ENCODE data around the gene POGK.

POGK gene

GRCh38 chr1:166882893-166883292, 43.6 kb downstream of the POGK start:
- no peaks in the 10 kb centered on the region for H3K27me3 ChIP-seq (ENCODE audit: low read depth, low read length)
- H2AFZ ChIP-seq (ENCODE audit: low read depth, low read length) = no peak overlapping the region
- no peaks in the 10 kb centered on the region for H3K36me3 ChIP-seq (replicated peaks; ENCODE audit: low read depth, low read length)

GRCh38 chr1:166884040-166884642, 44.9 kb downstream of the POGK start:
- no peaks in the 10 kb centered on the region for H3K9me3 ChIP-seq (ENCODE audit: insufficient read depth, low read length)
- no peak overlapping the region for H3K4me2 ChIP-seq (ENCODE audit: low read length)
- no peaks in the 10 kb centered on the region for H4K20me1 ChIP-seq (ENCODE audit: insufficient read depth, low read length)
- H3K27me3 ChIP-seq (ENCODE audit: low read depth, low read length) = no peaks in the 10 kb centered on the region
- H3K36me3 ChIP-seq (replicated peaks; ENCODE audit: low read depth, low read length) = no peaks in the 10 kb centered on the region
- H2AFZ ChIP-seq (ENCODE audit: low read depth, low read length) = no peak overlapping the region
- no peaks in the 10 kb centered on the region for H3K79me2 ChIP-seq (ENCODE audit: low read length)
- H3K9ac ChIP-seq (ENCODE audit: low read length) = no peak overlapping the region
- no peak overlapping the region for H3K27ac ChIP-seq (ENCODE audit: low read length)
- H3K4me3 ChIP-seq (ENCODE audit: low read length) = no peak overlapping the region
- no peaks in the 10 kb centered on the region for H3K4me1 ChIP-seq (ENCODE audit: low read length)
- TF ChIP-seq EZH2phosphoT487 (IDR thresholded peaks at IDR 0.05; ENCODE audit: low read depth) (no peak), CTCF (IDR thresholded peaks at IDR 0.05; ENCODE audit: low read depth, low read length) (no peak)

More at GRCh38 chr1:166882893-166883292, 43.6 kb downstream of the POGK start:
- no peaks in the 10 kb centered on the region for H3K79me2 ChIP-seq (ENCODE audit: low read length)
- H4K20me1 ChIP-seq (ENCODE audit: insufficient read depth, low read length) = no peaks in the 10 kb centered on the region
- no peaks in the 10 kb centered on the region for H3K9me3 ChIP-seq (ENCODE audit: insufficient read depth, low read length)
- no peak overlapping the region for H3K9ac ChIP-seq (ENCODE audit: low read length)
- no peaks in the 10 kb centered on the region for H3K4me1 ChIP-seq (ENCODE audit: low read length)
- H3K4me3 ChIP-seq (ENCODE audit: low read length) = no peak overlapping the region
- TF ChIP-seq CTCF (IDR thresholded peaks at IDR 0.05; ENCODE audit: low read depth, low read length) = no peak
- no peak for TF ChIP-seq EZH2phosphoT487 (IDR thresholded peaks at IDR 0.05; ENCODE audit: low read depth)
- no peak overlapping the region for H3K4me2 ChIP-seq (ENCODE audit: low read length)
- H3K27ac ChIP-seq (ENCODE audit: low read length) = no peak overlapping the region

- Histone ChIP-seq H3K79me2 (ENCODE audit: low read length) (no peaks in the 10 kb centered on the region), H4K20me1 (ENCODE audit: insufficient read depth, low read length) (no peaks in the 10 kb centered on the region), H3K27ac (ENCODE audit: low read length) (no peak overlapping the region), H3K4me3 (ENCODE audit: low read length) (no peak overlapping the region), H3K9ac (ENCODE audit: low read length) (no peak overlapping the region), H2AFZ (ENCODE audit: low read depth, low read length) (no peak overlapping the region), H3K4me1 (ENCODE audit: low read length) (no peaks in the 10 kb centered on the region), H3K36me3 (replicated peaks; ENCODE audit: low read depth, low read length) (no peaks in the 10 kb centered on the region), H3K9me3 (ENCODE audit: insufficient read depth, low read length) (no peaks in the 10 kb centered on the region), H3K4me2 (ENCODE audit: low read length) (no peak overlapping the region), H3K27me3 (ENCODE audit: low read depth, low read length) (no peaks in the 10 kb centered on the region)
- TF ChIP-seq CTCF (IDR thresholded peaks at IDR 0.05; ENCODE audit: low read depth, low read length) = no peak
- no peak for TF ChIP-seq EZH2phosphoT487 (IDR thresholded peaks at IDR 0.05; ENCODE audit: low read depth)
Measured at GRCh38 chr1:166884971-166885370, 45.7 kb downstream of the POGK start.

GRCh38 chr1:166888373-166889111, 49.3 kb downstream of the POGK start:
- Histone ChIP-seq H3K9ac (ENCODE audit: low read length) (no peak overlapping the region), H3K27me3 (ENCODE audit: low read depth, low read length) (peaks cover 11% of the 10 kb centered on the region; the same call in 1 of the 2 replicates), H3K4me3 (ENCODE audit: low read length) (no peak overlapping the region), H2AFZ (ENCODE audit: low read depth, low read length) (no peak overlapping the region), H3K4me1 (ENCODE audit: low read length) (no peaks in the 10 kb centered on the region), H3K36me3 (replicated peaks; ENCODE audit: low read depth, low read length) (no peaks in the 10 kb centered on the region), H3K9me3 (ENCODE audit: insufficient read depth, low read length) (no peaks in the 10 kb centered on the region), H3K27ac (ENCODE audit: low read length) (no peak overlapping the region), H3K79me2 (ENCODE audit: low read length) (no peaks in the 10 kb centered on the region), H3K4me2 (ENCODE audit: low read length) (no peak overlapping the region), H4K20me1 (ENCODE audit: insufficient read depth, low read length) (no peaks in the 10 kb centered on the region)
- TF ChIP-seq EZH2phosphoT487 (IDR thresholded peaks at IDR 0.05; ENCODE audit: low read depth) (no peak), CTCF (IDR thresholded peaks at IDR 0.05; ENCODE audit: low read depth, low read length) (no peak)

Data from OCI-LY3 (cell line).